HL-60 (cell line): Measurements from ENCODE around the gene CDK15.
A peak's percentile ranks its signal among the peaks of the same experiment; 100 is the strongest.

Experiments used
- GABPA ChIP-seq: IDR thresholded peaks from 2 replicates; pipeline ENCODE4 v1.6.1; 2012; ENCODE audit warnings: low read depth
- POLR2AphosphoS5 ChIP-seq: IDR thresholded peaks from 2 replicates; pipeline ENCODE4 v1.6.1; 2012; ENCODE audit warnings: low read depth
- SPI1 ChIP-seq: IDR thresholded peaks from 2 replicates; pipeline ENCODE4 v1.6.1; 2012; ENCODE audit warnings: low read depth, mild to moderate bottlenecking, borderline replicate concordance
- TF ChIP-seq, protein P1 (sequence below): IDR thresholded peaks from one replicate; pipeline ENCODE4 v1.5.1; 2011; ENCODE audit warnings: low read length, control low read depth, inconsistent platforms; ENCODE audit not compliant: insufficient read depth
- TF ChIP-seq, protein P2 (sequence below): IDR thresholded peaks from 2 replicates; pipeline ENCODE4 v1.6.1; 2012; ENCODE audit warnings: low read depth; ENCODE audit not compliant: insufficient replicate concordance

DNA sequence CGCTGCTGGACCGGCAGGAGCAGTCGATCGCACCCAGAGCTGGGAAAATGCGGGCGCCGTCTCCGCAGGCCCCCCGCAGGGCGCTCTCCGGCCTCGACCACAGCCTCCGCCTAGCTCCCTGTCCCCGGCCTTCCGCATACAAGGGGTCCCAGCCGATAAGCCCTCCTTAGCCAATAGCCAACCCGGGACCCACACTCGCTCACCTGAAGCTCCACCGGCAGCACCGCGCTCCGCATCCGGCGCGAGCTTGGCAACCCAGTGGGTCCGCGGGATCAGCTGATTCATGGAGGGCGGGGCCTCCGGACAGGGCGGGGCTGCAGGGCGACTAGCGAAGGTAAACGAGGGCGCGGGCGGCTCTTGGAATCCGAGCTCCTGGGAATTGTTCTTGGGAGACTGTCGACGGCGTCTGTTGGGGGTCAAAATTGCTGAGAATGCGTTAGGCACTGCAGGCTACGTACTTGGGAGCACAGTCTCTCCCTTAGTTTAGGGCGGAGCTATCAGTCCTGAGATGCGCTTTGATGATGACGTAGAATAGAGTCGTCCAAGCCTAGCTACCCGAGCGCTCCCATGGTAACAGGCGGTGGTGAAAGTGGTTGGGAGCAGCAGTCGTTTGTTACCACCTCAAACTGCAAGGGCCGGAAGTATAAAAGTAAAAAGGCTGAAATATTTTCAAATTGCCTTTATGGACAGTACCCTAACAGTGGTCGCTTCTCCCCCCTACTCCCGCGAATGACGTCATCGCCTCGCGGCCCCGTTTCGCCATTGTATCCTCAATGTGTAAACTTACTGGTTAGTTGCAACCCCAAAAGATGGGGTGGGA, 25.5 kb upstream of the CDK15 start, which contains the start of gene ALS2:
- TF ChIP-seq POLR2AphosphoS5: peak; percentile 10; the same call in 1 of the 2 replicates
- TF ChIP-seq, protein P1, sequence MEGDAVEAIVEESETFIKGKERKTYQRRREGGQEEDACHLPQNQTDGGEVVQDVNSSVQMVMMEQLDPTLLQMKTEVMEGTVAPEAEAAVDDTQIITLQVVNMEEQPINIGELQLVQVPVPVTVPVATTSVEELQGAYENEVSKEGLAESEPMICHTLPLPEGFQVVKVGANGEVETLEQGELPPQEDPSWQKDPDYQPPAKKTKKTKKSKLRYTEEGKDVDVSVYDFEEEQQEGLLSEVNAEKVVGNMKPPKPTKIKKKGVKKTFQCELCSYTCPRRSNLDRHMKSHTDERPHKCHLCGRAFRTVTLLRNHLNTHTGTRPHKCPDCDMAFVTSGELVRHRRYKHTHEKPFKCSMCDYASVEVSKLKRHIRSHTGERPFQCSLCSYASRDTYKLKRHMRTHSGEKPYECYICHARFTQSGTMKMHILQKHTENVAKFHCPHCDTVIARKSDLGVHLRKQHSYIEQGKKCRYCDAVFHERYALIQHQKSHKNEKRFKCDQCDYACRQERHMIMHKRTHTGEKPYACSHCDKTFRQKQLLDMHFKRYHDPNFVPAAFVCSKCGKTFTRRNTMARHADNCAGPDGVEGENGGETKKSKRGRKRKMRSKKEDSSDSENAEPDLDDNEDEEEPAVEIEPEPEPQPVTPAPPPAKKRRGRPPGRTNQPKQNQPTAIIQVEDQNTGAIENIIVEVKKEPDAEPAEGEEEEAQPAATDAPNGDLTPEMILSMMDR: no peak
- TF ChIP-seq GABPA: no peak
- TF ChIP-seq, protein P2, sequence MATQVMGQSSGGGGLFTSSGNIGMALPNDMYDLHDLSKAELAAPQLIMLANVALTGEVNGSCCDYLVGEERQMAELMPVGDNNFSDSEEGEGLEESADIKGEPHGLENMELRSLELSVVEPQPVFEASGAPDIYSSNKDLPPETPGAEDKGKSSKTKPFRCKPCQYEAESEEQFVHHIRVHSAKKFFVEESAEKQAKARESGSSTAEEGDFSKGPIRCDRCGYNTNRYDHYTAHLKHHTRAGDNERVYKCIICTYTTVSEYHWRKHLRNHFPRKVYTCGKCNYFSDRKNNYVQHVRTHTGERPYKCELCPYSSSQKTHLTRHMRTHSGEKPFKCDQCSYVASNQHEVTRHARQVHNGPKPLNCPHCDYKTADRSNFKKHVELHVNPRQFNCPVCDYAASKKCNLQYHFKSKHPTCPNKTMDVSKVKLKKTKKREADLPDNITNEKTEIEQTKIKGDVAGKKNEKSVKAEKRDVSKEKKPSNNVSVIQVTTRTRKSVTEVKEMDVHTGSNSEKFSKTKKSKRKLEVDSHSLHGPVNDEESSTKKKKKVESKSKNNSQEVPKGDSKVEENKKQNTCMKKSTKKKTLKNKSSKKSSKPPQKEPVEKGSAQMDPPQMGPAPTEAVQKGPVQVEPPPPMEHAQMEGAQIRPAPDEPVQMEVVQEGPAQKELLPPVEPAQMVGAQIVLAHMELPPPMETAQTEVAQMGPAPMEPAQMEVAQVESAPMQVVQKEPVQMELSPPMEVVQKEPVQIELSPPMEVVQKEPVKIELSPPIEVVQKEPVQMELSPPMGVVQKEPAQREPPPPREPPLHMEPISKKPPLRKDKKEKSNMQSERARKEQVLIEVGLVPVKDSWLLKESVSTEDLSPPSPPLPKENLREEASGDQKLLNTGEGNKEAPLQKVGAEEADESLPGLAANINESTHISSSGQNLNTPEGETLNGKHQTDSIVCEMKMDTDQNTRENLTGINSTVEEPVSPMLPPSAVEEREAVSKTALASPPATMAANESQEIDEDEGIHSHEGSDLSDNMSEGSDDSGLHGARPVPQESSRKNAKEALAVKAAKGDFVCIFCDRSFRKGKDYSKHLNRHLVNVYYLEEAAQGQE: no peak
- TF ChIP-seq SPI1: no peak
